ENCODE results near the gene PTPN14. TPM values are rescaled to one million over a fixed set of nuclear protein-coding genes. Genes with fewer than 3 reads are reported as not detected.

PTPN14 gene
- total and polyA plus RNA-seq, 2 of the 8 experiments (the other 6 are each of a cell fraction or from before 2014, with no cell fraction given): 14.4 to 93.6 TPM

DNA sequence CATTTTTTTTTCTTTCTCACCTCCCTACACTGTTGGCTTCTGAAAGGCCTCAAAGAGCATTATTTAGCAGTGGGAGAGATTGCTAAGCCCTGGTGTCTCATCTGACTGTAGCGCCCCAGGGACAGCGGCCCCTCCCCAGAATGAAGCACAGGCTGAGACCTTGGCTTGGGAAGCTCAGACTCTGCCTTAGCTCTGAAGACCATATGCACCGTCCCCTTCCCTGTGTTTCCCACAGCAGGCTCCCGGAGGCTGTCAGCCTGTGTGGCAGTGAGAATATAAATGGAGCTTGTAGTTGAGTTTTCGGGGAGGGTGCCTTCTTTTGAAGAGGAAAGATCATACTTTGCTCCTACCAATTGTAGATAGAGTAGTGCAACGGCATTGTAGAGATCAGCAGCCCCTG, 245.1 kb downstream of the PTPN14 start:
- Histone ChIP-seq H3K4me3 (ENCODE audit: extremely low read depth in 1 of 4, insufficient read depth in 2 of 4, low read depth in 3 of 4, low read length in 4 of 4) (no peak overlapping the region), H2AFZ (ENCODE audit: low read length) (no peak overlapping the region), H3K4me2 (ENCODE audit: insufficient read depth in 1 of 2, low read depth in 2 of 2, low read length in 2 of 2) (no peak overlapping the region), H4K8ac (ENCODE audit: extremely low read depth, insufficient read depth, low read length) (no peak overlapping the region), H3K18ac (ENCODE audit: extremely low read depth, low read length) (no peak overlapping the region), H2BK5ac (ENCODE audit: low read depth, low read length) (no peak overlapping the region), H2BK120ac (replicated peaks; ENCODE audit: low read depth, low read length) (no peak overlapping the region), H2BK20ac (ENCODE audit: low read length) (no peak overlapping the region), H3K27ac (ENCODE audit: low read depth, low read length) (no peak overlapping the region), H3K36me3 (ENCODE audit: control insufficient read depth in 2 of 4, insufficient read depth in 4 of 4, low read length in 3 of 4) (no peaks in the 10 kb centered on the region), H4K20me1 (replicated peaks in 1 of 2; ENCODE audit: control insufficient read depth in 1 of 2, insufficient read depth in 2 of 2, low read length in 2 of 2) (no peaks in the 10 kb centered on the region), H3K23ac (ENCODE audit: insufficient read length) (no peak overlapping the region), H2AK5ac (ENCODE audit: low read depth, low read length) (no peak overlapping the region), H3K79me1 (ENCODE audit: low read depth, low read length) (no peaks in the 10 kb centered on the region), H3K14ac (ENCODE audit: insufficient read length) (no peak overlapping the region), H3K9ac (replicated peaks in 1 of 4; ENCODE audit: extremely low read depth in 1 of 4, low read depth in 3 of 4, low read length in 3 of 4) (0 out of 7 replicates have a peak overlapping the region, but pooled peaks of 1 of the 4 experiments have one; percentile 4), H2BK12ac (ENCODE audit: low read depth, low read length) (no peak overlapping the region), H4K5ac (ENCODE audit: insufficient read length, low read depth, low read length) (no peak overlapping the region), H3K27me3 (replicated peaks in 1 of 4; ENCODE audit: control insufficient read depth in 3 of 4, extremely low read depth in 1 of 4, insufficient read depth in 3 of 4, low read length in 3 of 4) (peaks cover 0 to 9% (median 1%) of the 10 kb centered on the region in 4 experiments; a peak in 4 of 7 replicates), H2BK15ac (ENCODE audit: low read length) (no peak overlapping the region), H3K79me2 (ENCODE audit: control insufficient read depth in 1 of 2, insufficient read depth in 2 of 2, low read length in 2 of 2) (no peaks in the 10 kb centered on the region), H3K4me1 (replicated peaks in 1 of 4; ENCODE audit: control insufficient read depth in 3 of 4, insufficient read depth in 4 of 4, low read length in 3 of 4) (peaks cover 0 to 7% (median 4%) of the 10 kb centered on the region in 4 experiments; a peak in 4 of 7 replicates), H3K9me3 (ENCODE audit: insufficient read depth in 2 of 2, low read depth in 1 of 2, low read length in 1 of 2) (no peaks in the 10 kb centered on the region), H4K91ac (replicated peaks; ENCODE audit: insufficient read length, low read length) (no peak overlapping the region), H3K23me2 (ENCODE audit: low read depth, low read length) (no peaks in the 10 kb centered on the region), H3K56ac (replicated peaks; ENCODE audit: insufficient read length, low read depth, low read length) (no peak overlapping the region), H3K4ac (replicated peaks; ENCODE audit: insufficient read length, low read depth, low read length) (no peak overlapping the region)
- ChIA-PET CTCF (ENCODE audit: partially characterized antibody) (interaction anchor here (0.9 to 10.7 kb wide), 4 partner anchors 11 to 45 kb away, joined by 5 to 108 read pairs (median 8); no protein-coding TSS in a partner anchor), POLR2A (ENCODE audit: partially characterized antibody) (interaction anchor here (0.8 to 1.2 kb wide), 4 partner anchors 9 to 26 kb away, joined by 3 to 5 read pairs (median 3); partner anchors contain the start of gene SMYD2)
- WGBS, 2 experiments (ENCODE audit: extremely low coverage in 1 of 2, insufficient coverage in 1 of 2, insufficient read length in 1 of 2, insufficient replicate concordance in 2 of 2, low coverage in 1 of 2, low lambda C conversion rate in 2 of 2, missing lambda C conversion rate in 1 of 2): 86% methylated on average over 6 of the region's 6 CpGs; no CpG with 5 or more reads in 1 of the 2 experiments
- DNase-seq (ENCODE audit: low read depth in 1 of 2, low spot score in 2 of 2) (no peak), FAIRE-seq (no peak)
- TF ChIP-seq TAF7 (optimal IDR thresholded peaks at IDR 0.05; ENCODE audit: borderline replicate concordance, low read depth, low read length): no peak
- TF ChIP-seq EGR1 (IDR thresholded peaks at IDR 0.05; ENCODE audit: borderline replicate concordance, low read depth, low read length): no peak
- TF ChIP-seq SP1 (IDR thresholded peaks at IDR 0.05; ENCODE audit: low read depth, low read length): no peak
- no peak for TF ChIP-seq FOSL1 (IDR thresholded peaks at IDR 0.05; ENCODE audit: insufficient read depth, low read depth, low read length)
- no peak for TF ChIP-seq PHF8 (conservative IDR thresholded peaks at IDR 0.05; ENCODE audit: low read depth, low read length)
- TF ChIP-seq RNF2 (IDR thresholded peaks at IDR 0.05; ENCODE audit: borderline replicate concordance, low read depth, low read length, missing control alignments, poor library complexity, severe bottlenecking): no peak
- no peak for TF ChIP-seq NRF1 (IDR thresholded peaks at IDR 0.05; ENCODE audit: low read depth, low read length)
